ENCODE results near the gene SDHAF1. TPM values are rescaled to one million over a fixed set of nuclear protein-coding genes. Genes with fewer than 3 reads are reported as not detected.

Gene SDHAF1
- total RNA-seq, 2 donors from 2014 or later, result 19.6 to 20.0 TPM

GRCh38 chr19:35983177-35983576 is 11.8 kb upstream of the SDHAF1 start:
- no peak for DNase-seq
- intact Hi-C loops (cut with DNase I, micrococcal nuclease), result no loop called here
- no peak for ATAC-seq

- no peak for ATAC-seq
- intact Hi-C loops (cut with DNase I, micrococcal nuclease), result no loop called here
- DNase-seq, result no peak
These were observed 8.9 kb upstream of the SDHAF1 start for GRCh38 chr19:35986111-35986510.

- peak; percentile 34 for ATAC-seq
- intact Hi-C loops (cut with DNase I, micrococcal nuclease), result no loop called here
- peak; percentile 35 to 50 for DNase-seq
These were observed 8.1 kb upstream of the SDHAF1 start for GRCh38 chr19:35986664-35987570.

GRCh38 chr19:35987571-35987896 is 7.5 kb upstream of the SDHAF1 start:
- intact Hi-C loops (cut with DNase I, micrococcal nuclease), result no loop called here
- no peak for DNase-seq
- no peak for ATAC-seq

- DNase-seq, result no peak
- ATAC-seq, result no peak
- intact Hi-C loops (cut with DNase I, micrococcal nuclease), result no loop called here
These were observed 6.2 kb upstream of the SDHAF1 start for GRCh38 chr19:35988824-35989223.

- intact Hi-C loops (cut with DNase I, micrococcal nuclease), result no loop called here
- no peak for DNase-seq
- ATAC-seq, result no peak
These were observed 4.8 kb upstream of the SDHAF1 start for GRCh38 chr19:35990156-35990555.

- ATAC-seq, result no peak
- intact Hi-C loops (cut with DNase I, micrococcal nuclease), result no loop called here
- DNase-seq, result no peak
These were observed 3.9 kb upstream of the SDHAF1 start for GRCh38 chr19:35990771-35991730.

GRCh38 chr19:35991731-35992450 is 3.1 kb upstream of the SDHAF1 start:
- intact Hi-C loops (cut with DNase I, micrococcal nuclease), result no loop called here
- no peak for ATAC-seq

GRCh38 chr19:35992907-35993765 is 1.9 kb upstream of the SDHAF1 start:
- intact Hi-C loops (cut with DNase I, micrococcal nuclease), result no loop called here
- ATAC-seq, result no peak
- no peak for DNase-seq

More at GRCh38 chr19:35991731-35992450, 3.1 kb upstream of the SDHAF1 start:
- no peak for DNase-seq

GRCh38 chr19:35993923-35994598 is 927 bp upstream of the SDHAF1 start:
- ATAC-seq (peak; percentile 12), DNase-seq (peak in 1 of 2 donors; percentile 45)
- intact Hi-C loops (cut with DNase I, micrococcal nuclease), result no loop called here

GRCh38 chr19:35996777-35997176 is 1.8 kb downstream of the SDHAF1 start:
- DNase-seq, result no peak
- intact Hi-C loops (cut with DNase I, micrococcal nuclease), result no loop called here

GRCh38 chr19:36001605-36002004 is 6.6 kb downstream of the SDHAF1 start:
- ATAC-seq, result no peak
- no peak for DNase-seq
- intact Hi-C loops (cut with DNase I, micrococcal nuclease), result no loop called here

More at GRCh38 chr19:35996777-35997176, 1.8 kb downstream of the SDHAF1 start:
- no peak for ATAC-seq

- ATAC-seq (no peak), DNase-seq (no peak)
- intact Hi-C loops (cut with DNase I, micrococcal nuclease), result no loop called here
These were observed 8.3 kb downstream of the SDHAF1 start for GRCh38 chr19:36003284-36003683.

GRCh38 chr19:36006955-36007354 is 12.0 kb downstream of the SDHAF1 start:
- ATAC-seq, result no peak
- no peak for DNase-seq
- intact Hi-C loops (cut with DNase I, micrococcal nuclease), result no loop called here

GRCh38 chr19:36008336-36008978 is 13.5 kb downstream of the SDHAF1 start, which contains the start of gene SYNE4:
Gene SYNE4 (minus strand): TSS chr19:36008813. CDS start chr19:36008681, 132 bp downstream.
- ATAC-seq (peak; percentile 91), DNase-seq (peak; percentile 77 to 87)
- intact Hi-C loops (cut with DNase I, micrococcal nuclease), result no loop called here

GRCh38 chr19:36009220-36009619 is 14.2 kb downstream of the SDHAF1 start:
- DNase-seq (peak; percentile 74 to 77), ATAC-seq (peak; percentile 69)
- intact Hi-C loops (cut with DNase I, micrococcal nuclease), result no loop called here
